Measurements from ENCODE around the gene CPZ.

Gene CPZ

DNA sequence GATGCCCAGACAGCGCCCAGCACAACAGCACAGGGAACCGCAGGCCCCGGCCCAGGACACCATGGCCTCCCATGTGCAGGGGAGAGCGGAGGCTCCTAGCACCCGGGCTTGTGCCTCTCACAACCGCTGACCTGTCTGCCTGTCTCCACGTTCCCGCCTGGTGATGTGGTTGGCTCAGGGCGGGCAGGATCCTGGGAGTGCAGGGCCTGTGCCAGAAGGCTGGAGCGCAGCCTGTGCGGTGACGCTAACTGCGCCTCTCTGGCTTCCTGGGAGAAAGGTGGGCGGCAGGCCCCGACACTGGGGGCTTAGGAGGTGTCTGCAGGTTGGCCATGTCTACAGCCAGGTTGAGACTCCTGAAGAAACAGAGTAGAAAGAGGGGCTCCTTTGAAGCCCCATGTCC lies 48.7 kb downstream of the CPZ start:
- no peak for DNase-seq
- no peak overlapping the region for H4K12ac ChIP-seq (ENCODE audit: low read depth, low read length)
- H3K14ac ChIP-seq (ENCODE audit: low read length) = no peak overlapping the region
- H2AFZ ChIP-seq (ENCODE audit: insufficient read depth, low read length, poor library complexity) = no peak overlapping the region
- no peak overlapping the region for H3K9ac ChIP-seq (ENCODE audit: low read length)
- H2AK5ac ChIP-seq (ENCODE audit: low read length) = no peak overlapping the region
- H2BK12ac ChIP-seq (ENCODE audit: low read length) = no peak overlapping the region
- H3K4ac ChIP-seq (ENCODE audit: low read depth, low read length) = no peak overlapping the region
- no peaks in the 10 kb centered on the region for H3K27me3 ChIP-seq (ENCODE audit: insufficient read depth, low read length)
- H3K27ac ChIP-seq (ENCODE audit: low read depth, low read length) = no peak overlapping the region
- H3K79me1 ChIP-seq (ENCODE audit: low read length) = no peaks in the 10 kb centered on the region
- no peaks in the 10 kb centered on the region for H3K36me3 ChIP-seq (ENCODE audit: control insufficient read depth in 1 of 2, insufficient read depth in 2 of 2, low read length in 2 of 2)
- no peak overlapping the region for H4K8ac ChIP-seq (ENCODE audit: low read depth, low read length)
- no peak overlapping the region for H4K91ac ChIP-seq (ENCODE audit: low read depth, low read length)
- no peak overlapping the region for H3K18ac ChIP-seq (ENCODE audit: low read length)
- no peak overlapping the region for H2BK120ac ChIP-seq (ENCODE audit: insufficient read depth, low read length, poor library complexity)
- no CpG with 5 or more reads among the region's 15 CpGs for WGBS (ENCODE audit: extremely low coverage, insufficient coverage, insufficient read length)
- H3K23ac ChIP-seq (ENCODE audit: low read length) = no peak overlapping the region
- no peak overlapping the region for H2BK5ac ChIP-seq (ENCODE audit: low read depth, low read length, poor library complexity)
- H3K4me2 ChIP-seq (ENCODE audit: low read length) = no peak overlapping the region
- no peaks in the 10 kb centered on the region for H3K79me2 ChIP-seq (ENCODE audit: control insufficient read depth, insufficient read depth, low read length, poor library complexity)
- H3K4me1 ChIP-seq (ENCODE audit: control insufficient read depth in 1 of 2, insufficient read depth in 2 of 2, low read length in 2 of 2) = no peaks in the 10 kb centered on the region
- no peaks in the 10 kb centered on the region for H3K9me3 ChIP-seq (ENCODE audit: insufficient read depth, low read depth, low read length)
- peak overlapping the region; percentile 19 for H3K4me3 ChIP-seq (ENCODE audit: low read depth, low read length)

DNA sequence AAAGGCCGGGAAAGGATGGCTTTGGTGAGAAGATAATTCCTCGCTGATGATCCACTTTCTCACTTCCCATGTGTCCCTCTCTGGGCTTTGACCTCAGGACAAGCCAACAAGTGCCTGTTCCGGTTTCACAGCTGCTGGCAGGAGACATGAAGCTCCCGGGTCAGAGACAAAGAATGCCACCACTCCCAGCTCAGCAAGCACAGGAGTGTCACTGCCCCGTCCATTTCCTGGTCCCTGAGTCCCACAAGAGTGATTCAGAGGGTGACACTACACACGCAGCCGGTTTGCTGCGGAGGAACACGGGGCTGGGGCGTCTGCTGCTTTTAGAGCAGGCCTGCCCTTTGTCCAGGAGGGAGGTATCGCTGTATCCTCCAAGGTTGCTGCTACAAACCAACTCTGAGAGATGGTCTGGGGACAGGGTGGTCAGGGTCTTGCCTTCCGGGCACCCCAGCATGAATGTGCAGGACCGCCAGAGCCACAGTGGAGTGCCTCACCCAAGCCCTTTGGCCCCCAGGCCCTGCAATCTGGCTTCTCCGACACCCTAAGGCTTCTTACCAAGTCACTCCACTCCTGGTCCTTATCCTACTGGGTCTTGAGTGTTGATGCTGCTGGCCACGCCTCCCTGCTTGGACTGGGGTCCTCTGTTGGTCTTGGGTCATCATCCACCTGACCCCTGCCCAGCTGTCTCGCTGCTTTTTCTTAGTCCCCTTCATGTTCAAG lies 49.5 kb downstream of the CPZ start:
- Histone ChIP-seq H3K36me3 (ENCODE audit: control insufficient read depth in 1 of 2, insufficient read depth in 2 of 2, low read length in 2 of 2) (no peaks in the 10 kb centered on the region), H3K4me2 (ENCODE audit: low read length) (no peak overlapping the region), H3K14ac (ENCODE audit: low read length) (no peak overlapping the region), H3K79me1 (ENCODE audit: low read length) (no peaks in the 10 kb centered on the region), H4K8ac (ENCODE audit: low read depth, low read length) (no peak overlapping the region), H3K4me1 (ENCODE audit: control insufficient read depth in 1 of 2, insufficient read depth in 2 of 2, low read length in 2 of 2) (no peaks in the 10 kb centered on the region), H2AK5ac (ENCODE audit: low read length) (no peak overlapping the region), H2BK120ac (ENCODE audit: insufficient read depth, low read length, poor library complexity) (no peak overlapping the region), H2BK5ac (ENCODE audit: low read depth, low read length, poor library complexity) (no peak overlapping the region), H3K9me3 (ENCODE audit: insufficient read depth, low read depth, low read length) (no peaks in the 10 kb centered on the region), H2AFZ (ENCODE audit: insufficient read depth, low read length, poor library complexity) (no peak overlapping the region), H3K18ac (ENCODE audit: low read length) (no peak overlapping the region), H3K79me2 (ENCODE audit: control insufficient read depth, insufficient read depth, low read length, poor library complexity) (no peaks in the 10 kb centered on the region), H3K4me3 (ENCODE audit: low read depth, low read length) (no peak overlapping the region), H3K4ac (ENCODE audit: low read depth, low read length) (no peak overlapping the region), H2BK12ac (ENCODE audit: low read length) (no peak overlapping the region), H4K91ac (ENCODE audit: low read depth, low read length) (no peak overlapping the region), H3K27me3 (ENCODE audit: insufficient read depth, low read length) (no peaks in the 10 kb centered on the region), H3K9ac (ENCODE audit: low read length) (no peak overlapping the region), H3K27ac (ENCODE audit: low read depth, low read length) (no peak overlapping the region), H3K23ac (ENCODE audit: low read length) (no peak overlapping the region), H4K12ac (ENCODE audit: low read depth, low read length) (no peak overlapping the region)
- peak in 1 of 2 donors; percentile 12 for DNase-seq
- no CpG with 5 or more reads among the region's 16 CpGs for WGBS (ENCODE audit: extremely low coverage, insufficient coverage, insufficient read length)

DNA sequence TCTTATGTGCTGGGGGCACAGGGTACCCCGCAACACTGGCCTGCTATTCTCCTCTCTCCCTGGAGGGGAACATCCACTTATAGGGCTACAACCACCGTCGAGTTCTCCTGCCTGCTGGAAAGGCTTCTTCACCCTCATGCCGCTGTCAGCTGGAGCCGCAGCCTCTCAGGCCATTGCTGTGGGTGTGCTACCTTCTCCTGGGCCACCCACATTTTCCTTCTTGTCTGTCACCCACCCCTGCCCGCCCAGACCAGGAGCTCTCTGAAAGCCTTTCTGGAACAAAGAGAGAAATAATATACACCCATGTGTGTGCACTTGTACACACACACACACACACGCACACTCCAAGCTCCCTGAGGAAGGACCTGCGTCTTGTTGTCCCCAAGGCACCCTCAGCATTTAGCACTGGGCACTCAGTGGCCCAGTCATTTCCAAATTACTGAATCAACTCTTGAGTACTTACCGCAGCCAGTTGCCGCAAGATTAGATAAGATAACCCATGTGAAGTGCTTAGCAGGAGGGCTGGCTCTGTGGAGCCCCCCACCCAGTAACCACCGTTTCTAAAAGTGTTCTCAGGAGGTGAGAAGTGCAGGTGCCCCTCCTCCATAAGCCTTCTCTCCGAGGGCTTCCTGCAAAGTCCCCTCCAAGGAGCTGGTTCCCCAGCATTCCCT lies 50.2 kb downstream of the CPZ start:
- Histone ChIP-seq H3K14ac (ENCODE audit: low read length) (no peak overlapping the region), H3K27ac (ENCODE audit: low read depth, low read length) (no peak overlapping the region), H4K91ac (ENCODE audit: low read depth, low read length) (no peak overlapping the region), H2AFZ (ENCODE audit: insufficient read depth, low read length, poor library complexity) (no peak overlapping the region), H3K9ac (ENCODE audit: low read length) (no peak overlapping the region), H2BK120ac (ENCODE audit: insufficient read depth, low read length, poor library complexity) (no peak overlapping the region), H3K36me3 (ENCODE audit: control insufficient read depth in 1 of 2, insufficient read depth in 2 of 2, low read length in 2 of 2) (no peaks in the 10 kb centered on the region), H2BK5ac (ENCODE audit: low read depth, low read length, poor library complexity) (no peak overlapping the region), H3K79me2 (ENCODE audit: control insufficient read depth, insufficient read depth, low read length, poor library complexity) (no peaks in the 10 kb centered on the region), H3K4me3 (ENCODE audit: low read depth, low read length) (no peak overlapping the region), H3K18ac (ENCODE audit: low read length) (no peak overlapping the region), H4K12ac (ENCODE audit: low read depth, low read length) (no peak overlapping the region), H3K9me3 (ENCODE audit: insufficient read depth, low read depth, low read length) (no peaks in the 10 kb centered on the region), H2BK12ac (ENCODE audit: low read length) (no peak overlapping the region), H3K23ac (ENCODE audit: low read length) (no peak overlapping the region), H4K8ac (ENCODE audit: low read depth, low read length) (no peak overlapping the region), H3K4me2 (ENCODE audit: low read length) (no peak overlapping the region), H3K27me3 (ENCODE audit: insufficient read depth, low read length) (no peaks in the 10 kb centered on the region), H3K79me1 (ENCODE audit: low read length) (no peaks in the 10 kb centered on the region), H3K4ac (ENCODE audit: low read depth, low read length) (no peak overlapping the region), H2AK5ac (ENCODE audit: low read length) (no peak overlapping the region), H3K4me1 (ENCODE audit: control insufficient read depth in 1 of 2, insufficient read depth in 2 of 2, low read length in 2 of 2) (no peaks in the 10 kb centered on the region)
- no peak for DNase-seq
- no CpG with 5 or more reads among the region's 12 CpGs for WGBS (ENCODE audit: extremely low coverage, insufficient coverage, insufficient read length)

DNA sequence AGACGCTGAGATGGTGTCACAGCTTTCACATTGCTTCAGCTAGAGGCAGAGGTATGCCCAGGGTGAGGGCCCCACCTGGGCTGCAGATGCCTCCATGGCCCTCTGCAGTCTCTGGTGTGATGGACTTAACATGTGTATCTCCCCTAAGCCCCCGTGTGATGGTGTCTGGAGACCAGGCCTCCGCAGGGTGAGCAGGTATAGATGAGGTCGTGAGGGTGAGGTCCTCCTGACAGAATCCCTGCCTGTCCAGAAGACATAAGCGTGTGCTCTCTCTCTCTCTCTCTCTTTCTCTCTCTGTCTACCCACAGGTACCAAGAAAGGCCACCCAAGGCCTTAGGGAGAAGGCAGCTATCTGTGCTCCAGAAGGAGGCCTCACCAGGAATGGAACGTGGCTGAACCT lies 50.9 kb downstream of the CPZ start:
- no peaks in the 10 kb centered on the region for H3K79me2 ChIP-seq (ENCODE audit: control insufficient read depth, insufficient read depth, low read length, poor library complexity)
- no peak overlapping the region for H3K18ac ChIP-seq (ENCODE audit: low read length)
- H3K4ac ChIP-seq (ENCODE audit: low read depth, low read length) = no peak overlapping the region
- no peak overlapping the region for H2BK120ac ChIP-seq (ENCODE audit: insufficient read depth, low read length, poor library complexity)
- H4K91ac ChIP-seq (ENCODE audit: low read depth, low read length) = no peak overlapping the region
- H3K4me1 ChIP-seq (ENCODE audit: control insufficient read depth in 1 of 2, insufficient read depth in 2 of 2, low read length in 2 of 2) = no peaks in the 10 kb centered on the region
- no peak overlapping the region for H2AK5ac ChIP-seq (ENCODE audit: low read length)
- no peaks in the 10 kb centered on the region for H3K79me1 ChIP-seq (ENCODE audit: low read length)
- no peak overlapping the region for H3K27ac ChIP-seq (ENCODE audit: low read depth, low read length)
- DNase-seq = no peak
- H3K36me3 ChIP-seq (ENCODE audit: control insufficient read depth in 1 of 2, insufficient read depth in 2 of 2, low read length in 2 of 2) = no peaks in the 10 kb centered on the region
- H2AFZ ChIP-seq (ENCODE audit: insufficient read depth, low read length, poor library complexity) = no peak overlapping the region
- no peak overlapping the region for H4K12ac ChIP-seq (ENCODE audit: low read depth, low read length)
- H3K4me2 ChIP-seq (ENCODE audit: low read length) = no peak overlapping the region
- no peak overlapping the region for H3K14ac ChIP-seq (ENCODE audit: low read length)
- H2BK5ac ChIP-seq (ENCODE audit: low read depth, low read length, poor library complexity) = no peak overlapping the region
- no peak overlapping the region for H3K9ac ChIP-seq (ENCODE audit: low read length)
- no peak overlapping the region for H3K23ac ChIP-seq (ENCODE audit: low read length)
- H3K9me3 ChIP-seq (ENCODE audit: insufficient read depth, low read depth, low read length) = no peaks in the 10 kb centered on the region
- H3K27me3 ChIP-seq (ENCODE audit: insufficient read depth, low read length) = no peaks in the 10 kb centered on the region
- H2BK12ac ChIP-seq (ENCODE audit: low read length) = no peak overlapping the region
- H4K8ac ChIP-seq (ENCODE audit: low read depth, low read length) = no peak overlapping the region
- H3K4me3 ChIP-seq (ENCODE audit: low read depth, low read length) = no peak overlapping the region
- WGBS (ENCODE audit: extremely low coverage, insufficient coverage, insufficient read length) = no CpG with 5 or more reads among the region's 6 CpGs

Measured in trophoblast cell (in vitro differentiated cells and primary cell).